GM12891 (cell line): ENCODE data around the gene RCC2.

Experiments
- PAX5 ChIP-seq: IDR thresholded peaks from 2 replicates; pipeline ENCODE4 v1.6.1; 2011; ENCODE audit warnings: low read length, moderate library complexity, mild to moderate bottlenecking; ENCODE audit not compliant: insufficient read depth, severe bottlenecking
- POLR2A ChIP-seq: IDR thresholded peaks from 2 replicates; pipeline ENCODE4 v1.6.1; 2011; ENCODE audit warnings: low read depth, low read length, control low read depth
- POLR2AphosphoS5 ChIP-seq: IDR thresholded peaks from 2 replicates; pipeline ENCODE4 v1.6.1; 2011; ENCODE audit warnings: low read depth, low read length, control low read depth
- SPI1 ChIP-seq: IDR thresholded peaks from 2 replicates; pipeline ENCODE4 v1.6.1; 2011; ENCODE audit warnings: low read depth, low read length, control low read depth

- TF ChIP-seq POLR2A (no peak), SPI1 (no peak), POLR2AphosphoS5 (no peak), PAX5 (no peak)
These were observed 25.5 kb downstream of the RCC2 start for GRCh38 chr1:17414022-17414421.
